Liver (tissue), 3 donors: ENCODE measurements around the gene CELF2.

Experiments used
- RAD21 ChIP-seq, 2 donors: IDR thresholded peaks; 2 replicates each; pipeline ENCODE4 v1.6.1; 2016; ENCODE audit warnings: antibody characterized with exemption in 2 of 2, mild to moderate bottlenecking in 2 of 2
- TF ChIP-seq, protein P1 (sequence below): fragments of 150-350 bp; IDR thresholded peaks from 2 replicates; pipeline ENCODE4 v1.5.1; 2017; ENCODE audit warnings: improper control_type of control experiment, low read depth, low read length; ENCODE audit not compliant: missing input control
- TF ChIP-seq, protein P2 (sequence below): IDR thresholded peaks from 2 replicates; pipeline ENCODE4 v1.6.1; 2016; ENCODE audit warnings: antibody characterized with exemption
- donor health status: healthy.
- donor health status: healthy.

DNA sequence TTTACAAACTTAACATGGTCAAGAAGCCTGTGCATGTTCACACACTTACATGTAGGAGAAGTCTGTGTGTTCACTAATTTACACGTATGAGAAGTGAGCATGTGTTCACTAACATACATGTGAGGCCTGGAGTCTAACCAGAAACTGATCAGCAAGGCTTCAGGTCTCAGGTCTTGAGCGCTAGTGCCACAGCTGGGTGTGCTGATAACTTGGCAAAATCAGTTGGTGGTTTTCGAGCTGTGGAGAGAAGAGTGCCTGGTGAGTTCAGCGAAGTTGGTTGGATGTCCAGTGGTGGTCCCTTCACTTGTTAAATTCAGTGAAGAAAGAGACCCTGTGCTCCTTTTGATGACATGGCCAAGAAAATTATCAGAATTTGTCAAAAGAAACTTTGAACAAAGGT is 98.7 kb downstream of the CELF2 start:
- TF ChIP-seq, protein P1, sequence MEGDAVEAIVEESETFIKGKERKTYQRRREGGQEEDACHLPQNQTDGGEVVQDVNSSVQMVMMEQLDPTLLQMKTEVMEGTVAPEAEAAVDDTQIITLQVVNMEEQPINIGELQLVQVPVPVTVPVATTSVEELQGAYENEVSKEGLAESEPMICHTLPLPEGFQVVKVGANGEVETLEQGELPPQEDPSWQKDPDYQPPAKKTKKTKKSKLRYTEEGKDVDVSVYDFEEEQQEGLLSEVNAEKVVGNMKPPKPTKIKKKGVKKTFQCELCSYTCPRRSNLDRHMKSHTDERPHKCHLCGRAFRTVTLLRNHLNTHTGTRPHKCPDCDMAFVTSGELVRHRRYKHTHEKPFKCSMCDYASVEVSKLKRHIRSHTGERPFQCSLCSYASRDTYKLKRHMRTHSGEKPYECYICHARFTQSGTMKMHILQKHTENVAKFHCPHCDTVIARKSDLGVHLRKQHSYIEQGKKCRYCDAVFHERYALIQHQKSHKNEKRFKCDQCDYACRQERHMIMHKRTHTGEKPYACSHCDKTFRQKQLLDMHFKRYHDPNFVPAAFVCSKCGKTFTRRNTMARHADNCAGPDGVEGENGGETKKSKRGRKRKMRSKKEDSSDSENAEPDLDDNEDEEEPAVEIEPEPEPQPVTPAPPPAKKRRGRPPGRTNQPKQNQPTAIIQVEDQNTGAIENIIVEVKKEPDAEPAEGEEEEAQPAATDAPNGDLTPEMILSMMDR = no peak
- no peak for TF ChIP-seq RAD21 (IDR thresholded peaks at IDR 0.05)
- TF ChIP-seq, protein P2, sequence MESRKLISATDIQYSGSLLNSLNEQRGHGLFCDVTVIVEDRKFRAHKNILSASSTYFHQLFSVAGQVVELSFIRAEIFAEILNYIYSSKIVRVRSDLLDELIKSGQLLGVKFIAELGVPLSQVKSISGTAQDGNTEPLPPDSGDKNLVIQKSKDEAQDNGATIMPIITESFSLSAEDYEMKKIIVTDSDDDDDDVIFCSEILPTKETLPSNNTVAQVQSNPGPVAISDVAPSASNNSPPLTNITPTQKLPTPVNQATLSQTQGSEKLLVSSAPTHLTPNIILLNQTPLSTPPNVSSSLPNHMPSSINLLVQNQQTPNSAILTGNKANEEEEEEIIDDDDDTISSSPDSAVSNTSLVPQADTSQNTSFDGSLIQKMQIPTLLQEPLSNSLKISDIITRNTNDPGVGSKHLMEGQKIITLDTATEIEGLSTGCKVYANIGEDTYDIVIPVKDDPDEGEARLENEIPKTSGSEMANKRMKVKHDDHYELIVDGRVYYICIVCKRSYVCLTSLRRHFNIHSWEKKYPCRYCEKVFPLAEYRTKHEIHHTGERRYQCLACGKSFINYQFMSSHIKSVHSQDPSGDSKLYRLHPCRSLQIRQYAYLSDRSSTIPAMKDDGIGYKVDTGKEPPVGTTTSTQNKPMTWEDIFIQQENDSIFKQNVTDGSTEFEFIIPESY = no peak
